Astrocyte of the spinal cord (primary cell): ENCODE data around the gene MYBPHL.

ENCODE experiments used
- DNase-seq: peaks from one replicate; pipeline ENCODE4 v3.0.0; 2011; ENCODE audit warnings: low read depth, low spot score
- H3K4me3 ChIP-seq: 2 replicates; pipeline ENCODE4 v1.5.1; 2011; ENCODE audit warnings: low read depth, mild to moderate bottlenecking, low read length, moderate library complexity
- in situ Hi-C: cut with HindIII; loops from 2 replicates; pipeline ENCODE4 v1.10.0; 2017; ENCODE audit warnings: low sequenced_read_pairs
- TF ChIP-seq, protein P1 (sequence below): IDR thresholded peaks from 2 replicates; pipeline ENCODE4 v1.5.1; 2012; ENCODE audit warnings: low read depth, mild to moderate bottlenecking, low read length, inconsistent platforms

MYBPHL gene

GRCh38 chr1:109322974-109323373, 16.2 kb upstream of the MYBPHL start:
- TF ChIP-seq, protein P1, sequence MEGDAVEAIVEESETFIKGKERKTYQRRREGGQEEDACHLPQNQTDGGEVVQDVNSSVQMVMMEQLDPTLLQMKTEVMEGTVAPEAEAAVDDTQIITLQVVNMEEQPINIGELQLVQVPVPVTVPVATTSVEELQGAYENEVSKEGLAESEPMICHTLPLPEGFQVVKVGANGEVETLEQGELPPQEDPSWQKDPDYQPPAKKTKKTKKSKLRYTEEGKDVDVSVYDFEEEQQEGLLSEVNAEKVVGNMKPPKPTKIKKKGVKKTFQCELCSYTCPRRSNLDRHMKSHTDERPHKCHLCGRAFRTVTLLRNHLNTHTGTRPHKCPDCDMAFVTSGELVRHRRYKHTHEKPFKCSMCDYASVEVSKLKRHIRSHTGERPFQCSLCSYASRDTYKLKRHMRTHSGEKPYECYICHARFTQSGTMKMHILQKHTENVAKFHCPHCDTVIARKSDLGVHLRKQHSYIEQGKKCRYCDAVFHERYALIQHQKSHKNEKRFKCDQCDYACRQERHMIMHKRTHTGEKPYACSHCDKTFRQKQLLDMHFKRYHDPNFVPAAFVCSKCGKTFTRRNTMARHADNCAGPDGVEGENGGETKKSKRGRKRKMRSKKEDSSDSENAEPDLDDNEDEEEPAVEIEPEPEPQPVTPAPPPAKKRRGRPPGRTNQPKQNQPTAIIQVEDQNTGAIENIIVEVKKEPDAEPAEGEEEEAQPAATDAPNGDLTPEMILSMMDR, result no peak
- no peak overlapping the region for H3K4me3 ChIP-seq
- no peak for DNase-seq
- in situ Hi-C loops, result no loop called here

DNA sequence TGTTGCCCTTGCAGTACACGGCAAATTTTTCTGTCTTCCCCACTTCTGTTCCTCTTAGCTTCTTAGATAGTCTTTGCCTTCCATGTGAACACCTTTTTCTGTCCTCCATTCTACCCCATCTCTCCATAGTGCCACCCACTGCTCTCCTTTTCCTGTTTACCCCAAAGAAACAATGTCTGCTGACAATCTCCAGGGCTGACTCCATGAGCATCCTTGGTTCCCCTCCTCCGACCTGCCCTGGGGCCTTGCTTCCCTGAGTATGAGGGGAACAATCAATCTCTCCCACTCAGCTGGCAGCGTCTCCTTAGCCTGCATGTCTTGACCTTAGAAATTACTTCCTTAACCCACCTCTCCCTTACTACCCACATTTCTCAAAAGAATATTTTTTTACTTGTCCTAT, 12.3 kb upstream of the MYBPHL start:
- TF ChIP-seq, protein P1, result no peak
- in situ Hi-C loops, result no loop called here
- H3K4me3 ChIP-seq, result no peak overlapping the region
- no peak for DNase-seq

DNA sequence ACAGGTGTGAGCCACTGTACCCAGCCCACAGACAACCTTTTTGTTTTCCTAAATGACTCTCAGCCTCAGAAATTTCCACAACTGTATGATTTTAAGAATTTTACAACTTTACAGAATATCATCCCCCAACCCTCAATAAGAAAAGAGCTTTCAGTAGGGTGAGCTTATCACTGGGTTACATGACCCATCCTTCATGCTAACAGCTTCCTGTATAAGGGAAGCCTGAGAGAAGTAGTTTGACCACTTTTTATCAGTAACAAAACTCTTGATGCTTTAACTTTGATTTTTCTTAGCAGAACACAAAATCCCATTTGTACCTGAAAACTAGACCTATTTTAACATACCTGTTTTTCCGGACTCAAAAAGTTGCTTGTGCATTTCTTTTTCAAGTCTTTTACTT, 9.7 kb upstream of the MYBPHL start:
- in situ Hi-C loops, result no loop called here
- H3K4me3 ChIP-seq, result no peak overlapping the region
- DNase-seq, result no peak
- TF ChIP-seq, protein P1, result no peak

DNA sequence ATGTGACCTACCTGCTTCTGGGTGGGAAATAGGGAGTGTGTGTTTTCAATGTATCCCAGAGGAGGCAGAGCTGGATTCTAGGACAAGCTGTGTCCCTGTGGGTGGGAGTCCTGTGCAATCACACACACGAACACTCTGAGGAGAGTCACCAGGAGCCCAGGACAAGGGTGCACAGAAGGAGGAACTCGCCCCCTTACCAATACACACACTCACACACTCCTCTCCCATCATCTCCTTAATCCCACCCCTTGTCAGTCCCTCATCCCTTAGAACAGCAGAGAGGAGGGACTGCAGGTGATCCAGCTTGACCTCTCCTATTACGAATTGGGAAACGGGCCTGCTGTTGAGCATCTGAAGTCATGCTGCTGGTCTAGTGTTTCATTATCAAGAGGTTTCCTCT, 8.5 kb upstream of the MYBPHL start:
- no peak overlapping the region for H3K4me3 ChIP-seq
- TF ChIP-seq, protein P1, result no peak
- DNase-seq, result no peak
- in situ Hi-C loops, result no loop called here

- peak; percentile 10 for DNase-seq
- TF ChIP-seq, protein P1, result no peak
- in situ Hi-C loops, result no loop called here
- no peak overlapping the region for H3K4me3 ChIP-seq
These were observed 8.0 kb upstream of the MYBPHL start for GRCh38 chr1:109314795-109315194.

- TF ChIP-seq, protein P1, result no peak
- H3K4me3 ChIP-seq, result no peak overlapping the region
- DNase-seq, result no peak
- in situ Hi-C loops, result no loop called here
These were observed 6.4 kb upstream of the MYBPHL start for GRCh38 chr1:109312978-109313775.

DNA sequence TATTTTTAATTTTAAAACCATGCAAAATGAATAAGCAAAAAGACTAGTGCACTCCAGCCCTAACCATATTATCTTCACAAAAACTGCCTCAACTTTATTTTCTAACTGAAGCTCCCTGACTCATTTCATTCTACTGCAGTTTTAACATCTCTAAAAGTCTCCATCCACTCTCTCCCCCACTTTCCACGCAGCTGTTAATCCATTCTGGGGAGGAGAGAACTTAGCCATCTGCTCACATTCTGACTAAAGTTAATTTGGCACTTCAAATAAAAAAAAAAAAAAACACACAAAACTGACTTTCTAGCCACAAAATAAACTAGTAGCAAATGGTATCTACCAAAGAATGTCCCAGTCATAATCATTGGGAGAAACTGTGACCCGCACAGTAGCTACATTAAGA, 5.4 kb upstream of the MYBPHL start:
- no peak overlapping the region for H3K4me3 ChIP-seq
- TF ChIP-seq, protein P1, result no peak
- no peak for DNase-seq
- in situ Hi-C loops, result no loop called here
